ENCODE measurements around the gene CCDC192. TPM values are rescaled to one million over a fixed set of nuclear protein-coding genes. Genes with fewer than 3 reads are reported as not detected.

CCDC192 gene
- total and polyA plus RNA-seq, 10 of the 15 experiments (the other 5 are each of a cell fraction or from before 2014, with no cell fraction given), result 0.20 to 0.79 (median 0.32) TPM; not detected in 4

DNA sequence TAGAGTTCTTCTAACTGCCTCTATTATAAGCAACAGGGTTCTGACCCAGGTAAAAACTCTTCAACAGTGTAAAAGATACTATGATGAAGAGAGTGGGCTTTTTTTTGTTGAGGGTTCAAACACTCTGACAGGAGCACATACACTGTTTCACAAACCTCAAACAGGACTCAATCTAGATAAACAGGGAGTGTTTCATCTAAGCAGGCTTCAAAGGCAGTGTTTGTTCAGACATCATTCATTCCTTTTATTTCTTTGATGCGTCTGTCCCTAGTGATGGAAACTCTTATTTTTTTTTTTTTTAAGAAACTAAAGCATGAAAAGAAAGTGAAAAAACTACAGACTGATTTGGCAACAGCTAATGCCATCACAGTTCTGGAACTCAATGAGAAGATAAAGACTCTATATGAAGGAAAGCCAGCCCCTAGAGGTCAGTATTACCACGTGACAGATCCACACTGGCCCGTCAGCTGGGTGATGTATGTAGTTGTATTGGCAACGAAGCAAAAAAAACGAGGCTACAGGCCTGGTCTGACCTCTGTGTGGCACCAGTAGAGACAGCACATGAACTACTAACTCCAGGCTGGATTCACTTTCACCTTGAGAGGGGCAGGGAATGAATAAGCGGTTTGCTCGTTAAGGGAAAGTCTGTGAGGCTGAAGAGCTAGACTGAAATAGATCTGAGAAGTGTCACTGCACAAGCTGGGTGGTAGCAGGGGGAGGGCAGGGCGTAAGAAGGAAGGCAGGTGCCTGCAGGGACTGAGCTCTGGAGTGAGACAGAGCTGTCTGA is 172.2 kb downstream of the CCDC192 start (continued):
- TF ChIP-seq MEF2B (IDR thresholded peaks at IDR 0.05; ENCODE audit: partially characterized antibody, poor library complexity, severe bottlenecking) (peak; percentile 48), ATF7 (IDR thresholded peaks at IDR 0.05; ENCODE audit: low read depth) (peak; percentile 20; the same call in 1 of the 2 replicates), CHD1 (IDR thresholded peaks at IDR 0.05; ENCODE audit: low read depth, low read length) (no peak), EED (IDR thresholded peaks at IDR 0.05; ENCODE audit: low read depth) (peak; percentile 70), GATAD2B (conservative IDR thresholded peaks at IDR 0.05; ENCODE audit: low read depth) (no peak), CHD4 (IDR thresholded peaks at IDR 0.05) (no peak), CREB1 (IDR thresholded peaks at IDR 0.05; ENCODE audit: low read depth) (0 out of 2 replicates have a peak, but pooled peaks have one; percentile 37), SREBF1 (IDR thresholded peaks at IDR 0.05; ENCODE audit: low read length) (no peak), ESRRA (IDR thresholded peaks at IDR 0.05; ENCODE audit: low read length) (no peak), RAD51 (IDR thresholded peaks at IDR 0.05) (peak; percentile 91), KDM1A (IDR thresholded peaks at IDR 0.05; ENCODE audit: borderline replicate concordance) (no peak), ZSCAN29 (IDR thresholded peaks at IDR 0.05) (no peak), NR2F1 (conservative IDR thresholded peaks at IDR 0.05) (0 out of 2 replicates have a peak, but pooled peaks have one; percentile 54), MEF2A (IDR thresholded peaks at IDR 0.05; ENCODE audit: insufficient read depth, low read depth, low read length) (0 out of 2 replicates have a peak, but pooled peaks have one; percentile 3), FOXK2 (IDR thresholded peaks at IDR 0.05) (no peak), CBX3 (IDR thresholded peaks at IDR 0.05; ENCODE audit: borderline replicate concordance, low read depth) (no peak), TCF12 (IDR thresholded peaks at IDR 0.05; ENCODE audit: low read depth, low read length) (0 out of 2 replicates have a peak, but pooled peaks have one; percentile 30), TBL1XR1 (IDR thresholded peaks at IDR 0.05; ENCODE audit: low read depth, low read length) (peak; percentile 41; the same call in 1 of the 2 replicates), CBX5 (IDR thresholded peaks at IDR 0.05; ENCODE audit: low read depth) (no peak)
- TF ChIP-seq, protein P1, sequence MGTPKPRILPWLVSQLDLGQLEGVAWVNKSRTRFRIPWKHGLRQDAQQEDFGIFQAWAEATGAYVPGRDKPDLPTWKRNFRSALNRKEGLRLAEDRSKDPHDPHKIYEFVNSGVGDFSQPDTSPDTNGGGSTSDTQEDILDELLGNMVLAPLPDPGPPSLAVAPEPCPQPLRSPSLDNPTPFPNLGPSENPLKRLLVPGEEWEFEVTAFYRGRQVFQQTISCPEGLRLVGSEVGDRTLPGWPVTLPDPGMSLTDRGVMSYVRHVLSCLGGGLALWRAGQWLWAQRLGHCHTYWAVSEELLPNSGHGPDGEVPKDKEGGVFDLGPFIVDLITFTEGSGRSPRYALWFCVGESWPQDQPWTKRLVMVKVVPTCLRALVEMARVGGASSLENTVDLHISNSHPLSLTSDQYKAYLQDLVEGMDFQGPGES (IDR thresholded peaks at IDR 0.05), result no peak
- TF ChIP-seq, protein P2, sequence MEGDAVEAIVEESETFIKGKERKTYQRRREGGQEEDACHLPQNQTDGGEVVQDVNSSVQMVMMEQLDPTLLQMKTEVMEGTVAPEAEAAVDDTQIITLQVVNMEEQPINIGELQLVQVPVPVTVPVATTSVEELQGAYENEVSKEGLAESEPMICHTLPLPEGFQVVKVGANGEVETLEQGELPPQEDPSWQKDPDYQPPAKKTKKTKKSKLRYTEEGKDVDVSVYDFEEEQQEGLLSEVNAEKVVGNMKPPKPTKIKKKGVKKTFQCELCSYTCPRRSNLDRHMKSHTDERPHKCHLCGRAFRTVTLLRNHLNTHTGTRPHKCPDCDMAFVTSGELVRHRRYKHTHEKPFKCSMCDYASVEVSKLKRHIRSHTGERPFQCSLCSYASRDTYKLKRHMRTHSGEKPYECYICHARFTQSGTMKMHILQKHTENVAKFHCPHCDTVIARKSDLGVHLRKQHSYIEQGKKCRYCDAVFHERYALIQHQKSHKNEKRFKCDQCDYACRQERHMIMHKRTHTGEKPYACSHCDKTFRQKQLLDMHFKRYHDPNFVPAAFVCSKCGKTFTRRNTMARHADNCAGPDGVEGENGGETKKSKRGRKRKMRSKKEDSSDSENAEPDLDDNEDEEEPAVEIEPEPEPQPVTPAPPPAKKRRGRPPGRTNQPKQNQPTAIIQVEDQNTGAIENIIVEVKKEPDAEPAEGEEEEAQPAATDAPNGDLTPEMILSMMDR (IDR thresholded peaks at IDR 0.05 in 2 of 3, conservative IDR thresholded peaks at IDR 0.05 in 1 of 3; ENCODE audit: control insufficient read depth in 2 of 3, extremely low read depth in 1 of 3, insufficient read depth in 1 of 3, low read depth in 3 of 3, low read length in 3 of 3), result peak; percentile 29 to 57 (median 43); a peak in 5 of 6 replicates
- TF ChIP-seq, protein P3, sequence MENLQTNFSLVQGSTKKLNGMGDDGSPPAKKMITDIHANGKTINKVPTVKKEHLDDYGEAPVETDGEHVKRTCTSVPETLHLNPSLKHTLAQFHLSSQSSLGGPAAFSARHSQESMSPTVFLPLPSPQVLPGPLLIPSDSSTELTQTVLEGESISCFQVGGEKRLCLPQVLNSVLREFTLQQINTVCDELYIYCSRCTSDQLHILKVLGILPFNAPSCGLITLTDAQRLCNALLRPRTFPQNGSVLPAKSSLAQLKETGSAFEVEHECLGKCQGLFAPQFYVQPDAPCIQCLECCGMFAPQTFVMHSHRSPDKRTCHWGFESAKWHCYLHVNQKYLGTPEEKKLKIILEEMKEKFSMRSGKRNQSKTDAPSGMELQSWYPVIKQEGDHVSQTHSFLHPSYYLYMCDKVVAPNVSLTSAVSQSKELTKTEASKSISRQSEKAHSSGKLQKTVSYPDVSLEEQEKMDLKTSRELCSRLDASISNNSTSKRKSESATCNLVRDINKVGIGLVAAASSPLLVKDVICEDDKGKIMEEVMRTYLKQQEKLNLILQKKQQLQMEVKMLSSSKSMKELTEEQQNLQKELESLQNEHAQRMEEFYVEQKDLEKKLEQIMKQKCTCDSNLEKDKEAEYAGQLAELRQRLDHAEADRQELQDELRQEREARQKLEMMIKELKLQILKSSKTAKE (IDR thresholded peaks at IDR 0.05; ENCODE audit: low read depth, poor library complexity, severe bottlenecking), result peak; percentile 62
- TF ChIP-seq, protein P4, sequence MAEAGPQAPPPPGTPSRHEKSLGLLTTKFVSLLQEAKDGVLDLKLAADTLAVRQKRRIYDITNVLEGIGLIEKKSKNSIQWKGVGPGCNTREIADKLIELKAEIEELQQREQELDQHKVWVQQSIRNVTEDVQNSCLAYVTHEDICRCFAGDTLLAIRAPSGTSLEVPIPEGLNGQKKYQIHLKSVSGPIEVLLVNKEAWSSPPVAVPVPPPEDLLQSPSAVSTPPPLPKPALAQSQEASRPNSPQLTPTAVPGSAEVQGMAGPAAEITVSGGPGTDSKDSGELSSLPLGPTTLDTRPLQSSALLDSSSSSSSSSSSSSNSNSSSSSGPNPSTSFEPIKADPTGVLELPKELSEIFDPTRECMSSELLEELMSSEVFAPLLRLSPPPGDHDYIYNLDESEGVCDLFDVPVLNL (IDR thresholded peaks at IDR 0.05; ENCODE audit: low read depth, low read length), result no peak
- TF ChIP-seq, protein P5, sequence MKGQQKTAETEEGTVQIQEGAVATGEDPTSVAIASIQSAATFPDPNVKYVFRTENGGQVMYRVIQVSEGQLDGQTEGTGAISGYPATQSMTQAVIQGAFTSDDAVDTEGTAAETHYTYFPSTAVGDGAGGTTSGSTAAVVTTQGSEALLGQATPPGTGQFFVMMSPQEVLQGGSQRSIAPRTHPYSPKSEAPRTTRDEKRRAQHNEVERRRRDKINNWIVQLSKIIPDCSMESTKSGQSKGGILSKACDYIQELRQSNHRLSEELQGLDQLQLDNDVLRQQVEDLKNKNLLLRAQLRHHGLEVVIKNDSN (IDR thresholded peaks at IDR 0.05; ENCODE audit: borderline replicate concordance, extremely low read length, insufficient read depth, low read depth, low read length), result peak; percentile 55

Data from GM12878 (cell line).